COLO829 (cell line): ENCODE measurements around the gene CEP76.

Experiments
- DNase-seq: peaks from one replicate; pipeline ENCODE4 v3.0.0; 2012; ENCODE audit warnings: low spot score

CEP76 gene

GRCh38 chr18:12702221-12703095, at the start of gene CEP76, which contains the start of gene PSMG2:
TSS of gene CEP76 (minus strand) at chr18:12702723. CDS start at chr18:12702548, 175 bp downstream.
TSS of gene PSMG2 (plus strand) at chr18:12703042. CDS start at chr18:12703108, 66 bp downstream.
- DNase-seq, result peak; percentile 72

GRCh38 chr18:12751891-12752290, 49.4 kb upstream of the CEP76 start:
- no peak for DNase-seq

- DNase-seq, result no peak
These were observed 49.0 kb upstream of the CEP76 start for GRCh38 chr18:12751503-12751884.

- no peak for DNase-seq
These were observed 48.4 kb upstream of the CEP76 start for GRCh38 chr18:12750715-12751502.

GRCh38 chr18:12750076-12750714, 47.7 kb upstream of the CEP76 start:
- DNase-seq, result no peak

GRCh38 chr18:12749121-12749520, 46.6 kb upstream of the CEP76 start:
- no peak for DNase-seq

GRCh38 chr18:12748671-12749070, 46.1 kb upstream of the CEP76 start:
- DNase-seq, result no peak

GRCh38 chr18:12747530-12748315, 45.2 kb upstream of the CEP76 start:
- no peak for DNase-seq

- no peak for DNase-seq
These were observed 42.7 kb upstream of the CEP76 start for GRCh38 chr18:12745095-12745795.

GRCh38 chr18:12744103-12744502, 41.6 kb upstream of the CEP76 start:
- DNase-seq, result peak; percentile 38

GRCh38 chr18:12742453-12742852, 39.9 kb upstream of the CEP76 start:
- no peak for DNase-seq

GRCh38 chr18:12741351-12741750, 38.8 kb upstream of the CEP76 start:
- peak; percentile 12 for DNase-seq

- no peak for DNase-seq
These were observed 34.9 kb upstream of the CEP76 start for GRCh38 chr18:12737243-12737902.

- DNase-seq, result peak; percentile 72
These were observed 24.4 kb upstream of the CEP76 start for GRCh38 chr18:12726774-12727550.

GRCh38 chr18:12726331-12726730, 23.8 kb upstream of the CEP76 start:
- DNase-seq, result no peak

GRCh38 chr18:12722731-12723130, 20.2 kb upstream of the CEP76 start:
- no peak for DNase-seq

GRCh38 chr18:12721495-12722275, 19.2 kb upstream of the CEP76 start:
- DNase-seq, result no peak

- DNase-seq, result no peak
These were observed 8.9 kb upstream of the CEP76 start for GRCh38 chr18:12711446-12711845.

GRCh38 chr18:12703664-12704063, 1.1 kb upstream of the CEP76 start:
- no peak for DNase-seq
